GM23248 (cell line): ENCODE results near the gene ADRA1B. TPM values are rescaled to one million over a fixed set of nuclear protein-coding genes. Genes with fewer than 3 reads are reported as not detected.

Experiments used
- DNase-seq: peaks from one replicate; pipeline ENCODE4 v3.0.0-alpha.2; 2015
- H2AFZ ChIP-seq: fragments of 200-600 bp; sonication (generic); 2 replicates; pipeline ENCODE4 v1.6.1; 2016; ENCODE audit warnings: antibody characterized with exemption
- H3F3A ChIP-seq: fragments of 200-600 bp; sonication (generic); 2 replicates; pipeline ENCODE4 v1.6.1; 2016; ENCODE audit warnings: mild to moderate bottlenecking, antibody characterized with exemption, mixed run types; ENCODE audit not compliant: insufficient read depth
- H3K27ac ChIP-seq: fragments of 200-600 bp; sonication (generic); 2 replicates; pipeline ENCODE4 v1.5.1; 2016; ENCODE audit warnings: mild to moderate bottlenecking
- H3K27me3 ChIP-seq: fragments of 200-600 bp; sonication (generic); replicated peaks from 2 replicates; pipeline ENCODE4 v1.6.1; 2016; ENCODE audit warnings: mild to moderate bottlenecking; ENCODE audit not compliant: insufficient read depth
- H3K36me3 ChIP-seq: fragments of 200-600 bp; sonication (generic); 2 replicates; pipeline ENCODE4 v1.6.1; 2016; ENCODE audit warnings: low read depth, mild to moderate bottlenecking
- H3K4me1 ChIP-seq: fragments of 200-600 bp; sonication (generic); 2 replicates; pipeline ENCODE4 v1.6.1; 2016; ENCODE audit warnings: mild to moderate bottlenecking; ENCODE audit not compliant: insufficient read depth
- H3K4me2 ChIP-seq: fragments of 200-600 bp; sonication (generic); one replicate; pipeline ENCODE4 v1.6.1; 2016; ENCODE audit warnings: mild to moderate bottlenecking; ENCODE audit not compliant: unreplicated experiment
- H3K4me3 ChIP-seq: fragments of 200-600 bp; sonication (generic); 2 replicates; pipeline ENCODE4 v1.5.1; 2016; ENCODE audit warnings: mild to moderate bottlenecking
- H3K79me2 ChIP-seq: fragments of 200-600 bp; sonication (generic); 2 replicates; pipeline ENCODE4 v1.6.1; 2016; ENCODE audit warnings: mild to moderate bottlenecking; ENCODE audit not compliant: insufficient read depth
- H3K9ac ChIP-seq: fragments of 200-600 bp; sonication (generic); 2 replicates; pipeline ENCODE4 v1.6.1; 2016; ENCODE audit warnings: mild to moderate bottlenecking
- H3K9me2 ChIP-seq: fragments of 200-600 bp; sonication (generic); 2 replicates; pipeline ENCODE4 v1.6.1; 2016; ENCODE audit warnings: mixed run types, mild to moderate bottlenecking, moderate library complexity; ENCODE audit not compliant: insufficient read depth
- H3K9me3 ChIP-seq: fragments of 200-600 bp; sonication (generic); one replicate; pipeline ENCODE4 v1.6.1; 2017; ENCODE audit warnings: low read depth
- H4K20me1 ChIP-seq: fragments of 200-600 bp; sonication (generic); 2 replicates; pipeline ENCODE4 v1.6.0; 2016; ENCODE audit not compliant: insufficient read depth
- EZH2 ChIP-seq: fragments of 200-600 bp; sonication (generic); IDR thresholded peaks from 2 replicates; pipeline ENCODE4 v1.6.1; 2018; ENCODE audit warnings: antibody characterized with exemption, mild to moderate bottlenecking; ENCODE audit not compliant: insufficient read depth, poor library complexity, severe bottlenecking
- EZH2phosphoT487 ChIP-seq: fragments of 200-600 bp; sonication (generic); IDR thresholded peaks from 2 replicates; pipeline ENCODE4 v1.6.1; 2018; ENCODE audit warnings: antibody characterized with exemption, moderate library complexity, mild to moderate bottlenecking, low read depth; ENCODE audit not compliant: insufficient read depth
- WGBS, 2 experiments: methylation state at CpG; one replicate each; pipeline ENCODE4 v1.1.6; 2015 to 2017; ENCODE audit warnings: low lambda C conversion rate in 2 of 2, low coverage in 1 of 2; ENCODE audit errors: missing lambda C conversion rate in 2 of 2; 5-methylcytosine and 5-hydroxymethylcytosine counted together
- in situ Hi-C: fragments of 300-500 bp; cut with MboI; formaldehyde crosslinking; loops from 2 replicates; pipeline ENCODE4 v1.15.0; 2020
- polyA plus RNA-seq: library from polyadenylated mRNA; unstranded; fragments of >200 nt; fragmentation: Nextera tagmentation; extraction: Ambion mirVana; gene quantifications from 2 replicates; pipeline ENCODE4 v1.2.1, GENCODE V29; 2016
- total RNA-seq: library from RNA; depleted of rRNA; stranded (reverse); fragments of >200 nt; shearing (Covaris generic); gene quantifications from 2 replicates; pipeline ENCODE4 v1.2.3, GENCODE V29; 2014

ADRA1B gene
- total and polyA plus RNA-seq, 2 experiments from 2014 or later = 0.32 TPM; not detected in 1

- no peak for TF ChIP-seq EZH2
- no peak for TF ChIP-seq EZH2phosphoT487
Observed at GRCh38 chr5:159890141-159890540, 26.1 kb upstream of the ADRA1B start.

GRCh38 chr5:159891371-159891770 is 24.9 kb upstream of the ADRA1B start:
- H3K4me2 ChIP-seq = no peak overlapping the region
- H3K27me3 ChIP-seq = no peaks in the 10 kb centered on the region
- 89 to 94% methylated on average over 5 of the region's 5 CpGs for WGBS, 2 experiments
- H3K9me3 ChIP-seq = no peaks in the 10 kb centered on the region
- no peak overlapping the region for H3K9ac ChIP-seq
- in situ Hi-C loops = no loop called here
- H3K27ac ChIP-seq = no peak overlapping the region
- no peak for DNase-seq
- no peak overlapping the region for H2AFZ ChIP-seq
- no peak overlapping the region for H3K4me3 ChIP-seq
- no peaks in the 10 kb centered on the region for H3K9me2 ChIP-seq
- no peaks in the 10 kb centered on the region for H3K36me3 ChIP-seq
- no peaks in the 10 kb centered on the region for H3F3A ChIP-seq
- H3K4me1 ChIP-seq = no peaks in the 10 kb centered on the region
- no peaks in the 10 kb centered on the region for H4K20me1 ChIP-seq
- TF ChIP-seq EZH2 (no peak), EZH2phosphoT487 (no peak)
- no peaks in the 10 kb centered on the region for H3K79me2 ChIP-seq

More at GRCh38 chr5:159890141-159890540, 26.1 kb upstream of the ADRA1B start:
- in situ Hi-C loops = no loop called here
- H3K9ac ChIP-seq = no peak overlapping the region
- H3K79me2 ChIP-seq = no peaks in the 10 kb centered on the region
- WGBS, 2 experiments = 34 to 38% methylated on average over 1 of the region's 1 CpG
- H3K4me1 ChIP-seq = no peaks in the 10 kb centered on the region
- H3K4me2 ChIP-seq = no peak overlapping the region
- 0 out of 2 replicates have a peak, but pooled peaks cover 8% of the 10 kb centered on the region for H3F3A ChIP-seq
- H3K9me2 ChIP-seq = no peaks in the 10 kb centered on the region
- DNase-seq = no peak
- no peaks in the 10 kb centered on the region for H4K20me1 ChIP-seq
- no peak overlapping the region for H2AFZ ChIP-seq
- H3K27ac ChIP-seq = no peak overlapping the region
- H3K4me3 ChIP-seq = no peak overlapping the region
- H3K9me3 ChIP-seq = no peaks in the 10 kb centered on the region
- H3K27me3 ChIP-seq = no peaks in the 10 kb centered on the region
- H3K36me3 ChIP-seq = no peaks in the 10 kb centered on the region

GRCh38 chr5:159893040-159893695 is 23.1 kb upstream of the ADRA1B start:
- Histone ChIP-seq H3K4me2 (no peak overlapping the region), H3K9ac (no peak overlapping the region), H2AFZ (no peak overlapping the region), H3K4me1 (peaks cover 5% of the 10 kb centered on the region; the same call in 1 of the 2 replicates), H4K20me1 (no peaks in the 10 kb centered on the region), H3K36me3 (no peaks in the 10 kb centered on the region), H3K9me3 (no peaks in the 10 kb centered on the region), H3K27ac (no peak overlapping the region), H3K27me3 (no peaks in the 10 kb centered on the region), H3F3A (no peaks in the 10 kb centered on the region), H3K9me2 (no peaks in the 10 kb centered on the region), H3K4me3 (no peak overlapping the region), H3K79me2 (no peaks in the 10 kb centered on the region)
- DNase-seq = no peak
- TF ChIP-seq EZH2phosphoT487 (no peak), EZH2 (no peak)
- in situ Hi-C loops = no loop called here
- WGBS, 2 experiments = 87 to 89% methylated on average over 3 of the region's 3 CpGs

- Histone ChIP-seq H3K4me2 (no peak overlapping the region), H3K9me3 (no peaks in the 10 kb centered on the region), H3F3A (no peaks in the 10 kb centered on the region), H3K36me3 (no peaks in the 10 kb centered on the region), H2AFZ (no peak overlapping the region), H3K27ac (no peak overlapping the region), H3K9ac (no peak overlapping the region), H4K20me1 (no peaks in the 10 kb centered on the region), H3K79me2 (no peaks in the 10 kb centered on the region), H3K9me2 (no peaks in the 10 kb centered on the region), H3K27me3 (no peaks in the 10 kb centered on the region), H3K4me3 (no peak overlapping the region), H3K4me1 (peaks cover 7% of the 10 kb centered on the region)
- WGBS, 2 experiments = 70 to 71% methylated on average over 7 of the region's 7 CpGs
- no peak for DNase-seq
- in situ Hi-C loops = no loop called here
- TF ChIP-seq EZH2 (no peak), EZH2phosphoT487 (no peak)
Observed at GRCh38 chr5:159894149-159894720, 22.0 kb upstream of the ADRA1B start.
